LNCaP clone FGC (cell line): ENCODE results near the gene NMT1.

Experiments
- DNase-seq: peaks from one replicate; pipeline ENCODE4 v3.0.0-alpha.2; 2011; ENCODE audit warnings: low read depth
- H3K4me3 ChIP-seq: 2 replicates; pipeline ENCODE4 v1.5.1; 2011; ENCODE audit warnings: mild to moderate bottlenecking, low read depth, low read length, control low read depth
- CTCF ChIP-seq: IDR thresholded peaks from 2 replicates; pipeline ENCODE4 v1.5.1; 2012; ENCODE audit warnings: mild to moderate bottlenecking; ENCODE audit not compliant: control insufficient read depth, insufficient read depth; ENCODE audit errors: extremely low read depth

NMT1 gene

GRCh38 chr17:45129940-45130680 is 69.0 kb downstream of the NMT1 start:
- TF ChIP-seq CTCF, result no peak
- H3K4me3 ChIP-seq, result no peak overlapping the region
- no peak for DNase-seq

DNA sequence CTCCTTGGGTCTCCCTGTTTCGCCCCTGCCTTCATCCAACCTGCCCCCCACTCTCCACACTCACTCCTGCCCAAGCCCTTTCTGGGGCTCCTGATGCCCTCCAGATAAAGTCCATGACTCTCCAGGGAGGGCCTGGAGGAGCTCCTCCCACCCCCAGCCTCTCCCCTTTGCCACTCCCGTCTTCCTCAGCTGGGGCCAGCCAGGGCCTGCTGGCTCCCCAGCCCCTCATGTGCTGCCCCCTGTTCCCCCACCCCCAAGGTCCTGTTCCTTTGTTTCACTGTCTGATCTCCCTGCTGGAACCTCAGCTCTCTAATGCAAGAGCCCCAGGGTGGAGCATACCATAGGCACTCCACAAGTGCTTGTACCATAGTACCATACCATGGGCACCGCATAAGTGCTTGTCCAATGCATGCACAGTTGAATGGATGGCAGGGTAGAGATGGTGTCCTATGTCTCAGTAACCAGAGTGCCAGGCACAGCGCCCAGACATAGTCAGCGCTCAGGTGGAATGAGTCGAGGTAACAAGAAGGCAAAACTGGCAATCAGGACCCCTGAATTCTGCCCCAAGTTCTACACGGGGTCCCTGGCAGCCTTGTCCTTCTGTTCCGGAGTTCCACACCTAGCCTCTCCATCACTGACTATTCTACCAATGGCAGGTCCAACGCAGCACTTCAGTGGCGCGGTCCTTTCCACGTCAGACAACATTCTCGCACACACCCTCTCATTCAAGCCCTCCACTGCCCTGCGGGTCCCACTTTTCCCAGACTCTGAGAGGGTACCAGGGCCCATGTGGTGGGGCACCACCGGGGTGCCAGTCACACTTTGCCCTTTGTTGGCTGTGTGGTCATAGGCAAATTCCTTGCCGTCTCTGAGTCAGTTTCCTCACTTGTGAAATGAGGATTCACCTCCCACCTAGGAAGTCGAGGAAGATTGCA is 69.8 kb downstream of the NMT1 start:
- 0 out of 2 replicates have a peak, but pooled peaks have one; percentile 5 for TF ChIP-seq CTCF
- DNase-seq, result no peak
- H3K4me3 ChIP-seq, result 0 out of 2 replicates have a peak overlapping the region, but pooled peaks have one; percentile 66

- peak; percentile 57 for TF ChIP-seq CTCF
- no peak for DNase-seq
- H3K4me3 ChIP-seq, result peak overlapping the region; percentile 66
Measured at GRCh38 chr17:45131616-45132319, 70.7 kb downstream of the NMT1 start.

DNA sequence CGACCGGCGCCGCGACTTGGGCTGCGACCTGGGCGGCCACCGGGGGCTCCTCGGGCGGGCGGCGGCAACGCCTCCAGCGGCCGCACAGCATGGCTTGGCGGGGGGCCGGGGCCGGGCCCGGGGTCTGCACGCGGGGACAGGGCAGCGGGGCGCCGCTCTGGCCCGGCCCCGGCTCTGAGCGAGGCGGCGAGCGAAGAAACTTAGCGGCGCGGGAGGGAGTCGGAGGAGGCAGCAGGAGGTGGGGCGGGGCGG is 71.1 kb downstream of the NMT1 start, which contains the start of gene PLCD3:
TSS of gene PLCD3 (minus strand) at position 196 of the 252 bp plus-strand sequence. CDS start at position 91, 105 bp downstream.
- no peak for DNase-seq
- TF ChIP-seq CTCF, result no peak
- H3K4me3 ChIP-seq, result peak within 1 kb of the TSS; percentile 66

DNA sequence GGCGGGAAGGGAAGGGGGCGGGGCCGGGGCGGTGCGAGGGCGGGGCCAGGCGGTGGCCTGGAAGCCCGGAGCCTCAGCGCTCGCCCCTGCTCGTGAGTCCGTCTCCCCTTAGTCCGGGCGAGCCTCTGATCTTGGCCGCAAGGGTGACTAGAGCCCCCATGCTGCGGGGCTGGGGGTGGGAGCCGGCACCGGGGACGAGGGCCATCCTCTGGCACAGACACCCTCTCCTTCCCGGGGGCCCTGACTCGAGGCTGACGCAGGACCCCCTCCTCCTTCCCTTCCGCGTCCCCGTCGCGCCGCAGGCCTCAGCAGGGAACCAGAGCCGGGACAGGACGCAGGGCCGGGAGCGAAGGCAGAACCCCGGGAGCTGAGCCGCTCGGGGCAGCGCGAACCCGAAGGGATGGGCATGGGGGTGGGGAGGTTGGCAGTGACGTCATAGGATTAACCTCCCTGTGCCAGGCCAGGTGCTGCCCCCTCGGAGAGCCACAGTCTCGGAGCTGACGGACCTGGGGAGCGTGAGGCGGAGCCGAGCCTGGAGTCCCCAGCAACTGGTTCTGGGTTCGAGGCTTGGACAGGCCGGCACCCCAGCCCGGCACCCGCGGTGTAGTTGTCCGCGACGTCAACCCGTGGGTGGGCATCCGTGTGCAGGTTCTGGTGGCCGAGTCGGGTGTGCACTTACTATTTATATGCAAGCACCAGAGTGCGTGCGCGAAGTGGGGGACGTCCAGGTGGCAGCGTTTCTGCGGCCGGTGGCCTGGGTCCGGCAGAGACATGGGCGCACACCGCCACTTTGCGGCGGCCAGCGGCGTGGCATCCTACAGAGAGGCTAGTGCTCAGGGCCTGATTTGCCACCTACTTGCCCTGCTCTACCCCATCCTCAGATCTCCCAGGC is 71.7 kb downstream of the NMT1 start:
- no peak for DNase-seq
- peak; percentile 95 for TF ChIP-seq CTCF
- peak overlapping the region; percentile 66 for H3K4me3 ChIP-seq
